GM18511 (cell line): ENCODE data around the gene NWD2.
"Not testable (repeated sequence)": the region's sequence is repeated elsewhere in the genome, so short reads cannot be mapped to it uniquely, and the experiment has no call there.

Experiments used
- ATAC-seq: cut with Tn5 transposase; IDR thresholded peaks from one replicate; pipeline ENCODE4 v1.9.1; 2021; ENCODE audit warnings: mild to moderate bottlenecking, moderate library complexity; ENCODE audit not compliant: unreplicated experiment

The NWD2 gene, protein sequence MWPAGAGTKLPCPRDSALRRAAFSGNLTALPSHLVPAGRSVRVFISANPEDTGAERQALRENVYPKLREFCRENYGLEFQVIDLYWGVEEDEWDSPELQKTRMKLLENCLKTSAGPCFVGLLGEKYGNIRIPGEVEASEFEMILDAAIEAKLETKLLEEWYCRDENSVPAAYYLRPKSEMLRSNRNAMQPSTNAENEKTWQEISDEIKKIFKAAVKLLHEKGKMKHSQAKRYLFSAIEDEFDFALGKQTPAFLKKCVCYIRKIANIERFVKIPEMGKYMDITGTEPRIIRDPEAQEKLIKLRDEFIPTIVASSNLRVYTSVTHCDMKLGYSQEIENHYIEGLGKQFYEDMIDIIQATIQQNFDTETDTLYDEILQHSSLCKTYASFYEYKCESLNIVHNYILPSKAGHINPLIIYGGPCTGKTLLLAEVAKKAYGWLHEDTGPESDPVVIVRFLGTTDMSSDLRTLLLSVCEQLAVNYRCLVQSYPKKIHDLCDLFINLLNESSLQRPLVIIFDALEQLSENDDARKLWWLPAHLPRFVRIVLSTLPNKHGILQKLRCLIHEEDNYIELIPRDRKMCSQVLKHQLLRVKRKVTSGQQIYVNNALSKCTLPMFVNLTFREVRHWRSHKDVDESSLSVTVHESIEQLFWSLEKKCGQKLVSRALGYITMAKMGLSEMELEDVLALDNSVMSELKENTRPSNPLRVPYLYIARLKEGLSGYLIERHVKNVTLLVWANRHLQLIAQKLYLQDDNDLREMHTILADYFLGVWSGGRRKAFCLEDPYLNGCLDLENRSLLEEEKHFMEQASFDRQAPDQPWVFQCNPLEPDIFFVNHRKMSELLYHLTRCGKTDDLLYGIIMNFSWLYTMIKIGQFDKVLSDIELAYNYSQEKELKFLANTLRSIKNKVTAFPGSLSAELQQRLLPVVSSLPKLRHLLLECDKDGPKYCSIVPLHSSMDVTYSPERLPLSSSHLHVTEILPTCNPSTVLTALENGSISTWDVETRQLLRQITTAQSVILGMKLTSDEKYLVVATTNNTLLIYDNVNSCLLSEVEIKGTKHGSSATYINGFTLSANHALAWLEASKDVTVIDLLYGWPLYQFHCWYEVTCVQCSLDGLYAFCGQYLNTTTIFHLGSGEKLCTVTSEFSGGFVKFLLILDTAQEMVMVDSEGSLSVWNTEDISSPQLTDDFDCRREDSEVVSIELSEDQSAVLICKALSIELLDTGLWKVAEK (N-terminal part only)

DNA sequence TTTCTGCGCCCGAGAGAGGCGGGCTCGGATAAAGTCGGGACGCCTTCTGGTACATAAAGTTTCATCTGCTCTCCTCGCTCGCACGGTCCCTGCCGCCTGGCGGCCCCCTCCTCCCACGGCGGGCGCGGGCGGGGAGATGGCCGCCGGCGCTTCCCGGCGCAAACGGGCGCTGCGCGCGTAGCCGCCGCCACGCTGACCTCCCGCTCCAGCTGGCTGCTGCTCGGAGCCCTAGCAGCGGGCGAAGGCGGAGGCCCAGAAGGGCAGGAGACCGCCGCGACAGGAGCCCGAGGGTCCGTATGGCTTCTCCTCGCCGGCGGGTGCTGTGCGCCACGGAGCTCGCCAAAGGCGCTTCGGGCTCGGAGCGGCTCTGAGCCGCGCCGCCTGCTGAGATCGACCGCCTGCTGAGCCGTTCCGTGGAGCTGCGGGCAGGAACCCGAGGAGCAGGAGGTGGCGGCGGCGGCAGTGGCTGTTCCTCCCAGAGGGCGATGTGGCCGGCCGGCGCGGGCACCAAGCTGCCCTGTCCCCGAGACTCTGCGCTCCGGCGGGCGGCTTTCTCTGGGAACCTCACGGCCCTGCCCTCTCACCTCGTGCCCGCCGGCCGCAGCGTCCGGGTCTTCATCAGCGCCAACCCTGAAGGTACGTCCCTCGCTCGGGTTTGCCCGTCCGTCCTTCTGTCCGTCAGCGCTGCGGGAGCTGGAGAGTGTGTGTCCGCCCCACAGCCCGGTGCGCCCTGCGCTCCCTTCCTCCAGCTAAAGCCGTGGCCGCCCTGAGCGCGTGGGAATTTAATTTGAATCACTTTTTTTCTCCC is at the start of gene NWD2:
Gene NWD2, plus strand, starts transcription at position 161 of the 808 bp plus-strand sequence. Its CDS starts 325 bp downstream, at position 486.
- ATAC-seq = no peak

DNA sequence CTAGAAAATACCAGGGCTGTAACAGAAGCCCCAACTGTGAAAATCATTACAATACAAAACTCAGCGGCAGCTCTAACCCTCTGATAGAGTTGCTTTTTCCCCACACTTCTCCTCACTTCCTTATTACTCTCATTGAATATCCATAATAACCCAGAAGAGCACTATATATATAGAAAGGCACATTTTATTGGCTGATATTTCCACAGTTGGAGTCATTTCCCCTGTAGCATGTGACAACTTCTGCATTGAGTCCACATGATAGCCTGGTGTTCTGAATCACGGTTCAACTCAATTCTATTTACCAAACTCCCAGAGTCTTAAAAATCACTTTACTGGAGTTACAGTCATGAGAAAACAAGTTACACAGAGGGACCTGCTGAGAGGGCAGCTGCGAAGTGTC is 46.6 kb upstream of the NWD2 start:
- ATAC-seq = no peak

DNA sequence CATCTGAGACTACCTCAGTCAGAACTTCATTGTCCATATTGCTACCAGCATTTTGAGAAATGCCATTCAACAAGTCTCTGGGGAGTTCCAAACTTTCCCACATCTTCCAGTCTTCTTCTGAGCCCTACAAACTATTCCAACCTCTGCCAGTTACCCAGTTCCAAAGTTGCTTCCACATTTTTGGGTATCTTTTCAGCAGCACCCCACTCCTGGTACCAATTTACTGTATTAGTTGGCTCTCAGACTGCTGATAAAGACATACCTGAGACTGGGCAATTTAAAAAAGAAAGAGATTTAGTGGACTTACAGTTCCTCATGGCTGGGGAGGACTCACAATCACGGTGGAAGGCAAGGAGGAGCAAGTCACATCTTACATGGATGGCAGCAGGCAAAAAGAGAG is 39.8 kb upstream of the NWD2 start:
- not testable (repeated sequence) for ATAC-seq

DNA sequence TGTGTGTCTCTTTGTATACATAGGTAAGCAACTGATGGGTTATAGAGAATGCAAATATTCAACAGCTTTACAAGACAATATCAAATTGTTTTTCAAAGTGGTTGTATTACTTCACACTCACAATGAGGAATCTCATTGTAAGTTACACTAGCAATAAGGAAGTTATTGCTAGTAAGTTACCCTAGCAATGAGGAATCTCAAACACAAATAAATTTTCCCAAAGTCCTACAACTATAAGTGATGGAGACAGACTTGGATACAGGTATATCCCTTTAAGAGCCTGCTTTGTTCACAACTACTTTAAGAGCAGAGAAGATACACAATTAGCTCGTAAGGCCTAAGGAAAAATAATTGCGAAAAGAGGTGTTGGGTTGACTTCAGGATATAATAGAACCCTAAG is 28.3 kb upstream of the NWD2 start:
- ATAC-seq = no peak

DNA sequence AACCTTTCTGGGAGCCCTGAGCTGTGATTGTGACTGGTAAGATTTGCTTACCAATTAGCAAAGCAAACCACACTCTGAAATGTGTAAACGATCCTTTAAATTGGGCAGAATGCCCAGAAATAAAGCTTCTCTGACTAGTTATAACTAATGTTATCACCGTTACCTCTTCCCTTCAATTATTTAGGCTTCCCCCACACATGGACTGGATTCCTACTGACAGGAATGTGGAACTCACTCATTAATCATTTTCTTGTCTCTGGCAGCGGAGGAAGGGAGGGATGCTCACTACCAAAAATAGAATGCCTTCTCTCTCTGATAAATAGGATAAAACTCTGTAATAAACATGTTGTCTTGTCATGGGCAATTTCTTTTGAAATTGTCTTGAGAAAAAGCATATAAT is 25.3 kb upstream of the NWD2 start:
- ATAC-seq = no peak

DNA sequence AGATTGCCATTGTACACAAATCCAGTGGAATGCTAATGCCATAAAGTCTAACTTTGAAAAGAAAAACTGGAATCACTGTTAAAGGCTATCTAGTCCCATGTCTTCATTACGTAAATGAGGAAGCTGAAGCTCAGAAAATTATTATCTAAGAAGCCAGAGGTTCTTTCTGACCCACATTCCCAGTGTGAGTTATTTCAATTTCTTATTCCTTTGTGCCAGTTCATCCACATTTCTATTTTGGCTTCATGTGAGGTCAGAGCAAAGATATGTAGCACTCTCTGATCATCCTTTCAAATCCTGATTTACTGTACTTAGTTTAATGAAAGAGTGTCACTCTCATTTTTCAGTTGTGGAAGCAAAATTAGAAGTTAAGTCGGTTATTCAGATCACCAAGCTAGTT is 24.6 kb upstream of the NWD2 start:
- ATAC-seq = no peak

DNA sequence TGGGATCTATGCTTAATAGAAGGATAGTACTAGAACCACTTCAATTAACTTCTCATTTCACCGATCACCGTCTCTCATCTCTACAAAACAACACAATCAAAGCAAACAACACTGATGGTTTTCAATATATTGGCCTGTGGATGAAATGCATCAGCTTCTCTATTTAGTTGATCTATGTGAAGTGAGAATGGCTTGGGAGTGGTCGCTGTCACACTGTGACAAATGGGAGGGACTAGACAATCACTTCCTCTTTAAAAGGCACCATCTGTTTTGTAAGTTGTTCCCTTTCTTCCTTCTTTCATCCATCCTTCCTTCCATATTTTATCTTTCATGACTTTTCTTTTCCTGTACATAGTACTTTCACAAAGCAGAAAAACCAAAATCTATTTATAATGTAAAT is 23.9 kb upstream of the NWD2 start:
- ATAC-seq = no peak

DNA sequence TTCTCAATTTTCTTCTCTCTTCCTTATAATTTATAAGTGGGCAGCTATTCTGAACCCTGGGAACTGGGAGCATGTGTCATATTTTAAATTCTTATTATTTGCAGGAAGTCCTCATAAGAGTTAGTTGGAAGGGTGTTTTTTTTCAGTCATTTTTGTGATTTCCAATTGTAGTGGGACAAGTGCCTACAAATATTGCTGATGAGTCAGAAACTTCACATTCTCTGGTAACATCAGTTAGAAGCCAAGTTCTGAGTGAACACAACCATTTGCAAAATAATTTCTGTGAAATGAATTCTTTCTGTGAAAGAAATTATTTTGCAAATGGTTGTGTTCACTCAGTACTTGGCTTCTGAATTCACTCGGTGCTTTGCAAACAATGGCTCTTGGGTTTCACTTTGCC is 20.8 kb upstream of the NWD2 start:
- no peak for ATAC-seq

DNA sequence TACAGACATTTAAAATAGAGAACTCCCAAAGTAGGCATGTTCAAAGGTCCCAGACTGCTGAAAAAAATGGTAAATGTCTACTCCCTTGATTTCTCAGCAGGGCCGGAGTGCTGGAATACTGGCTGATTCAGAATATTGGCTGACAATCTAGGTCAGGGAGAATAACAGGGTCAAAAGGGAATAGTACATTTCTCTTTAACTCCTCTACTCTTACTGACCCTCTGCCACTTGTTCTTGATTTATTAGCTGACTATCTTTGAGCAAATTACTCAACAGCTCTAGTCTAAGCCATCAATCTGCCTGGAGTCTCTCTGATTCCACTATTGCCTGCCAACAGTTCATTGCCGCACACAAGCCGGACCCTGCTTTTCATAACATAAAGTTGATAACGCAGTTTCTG is 19.7 kb upstream of the NWD2 start:
- ATAC-seq = no peak

DNA sequence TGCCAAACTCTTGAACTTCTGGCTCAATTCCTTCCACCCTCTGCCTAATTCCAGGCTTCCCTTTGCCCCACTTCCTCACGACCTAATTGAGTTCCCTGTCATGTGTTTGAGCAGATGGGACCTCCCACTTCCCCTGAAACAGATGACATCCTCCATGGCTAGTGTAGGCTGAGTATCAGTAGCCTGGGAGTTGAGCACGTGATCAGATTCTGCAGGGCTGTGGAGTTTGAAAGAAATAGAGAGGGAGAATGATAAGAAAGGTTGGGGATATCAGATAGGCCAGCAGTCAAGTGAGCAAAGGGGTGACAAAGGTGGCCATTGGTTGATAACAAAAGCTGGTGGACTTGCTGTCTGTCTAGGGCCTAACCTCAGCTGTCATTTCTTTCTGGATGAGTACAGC is 18.8 kb upstream of the NWD2 start:
- no peak for ATAC-seq

DNA sequence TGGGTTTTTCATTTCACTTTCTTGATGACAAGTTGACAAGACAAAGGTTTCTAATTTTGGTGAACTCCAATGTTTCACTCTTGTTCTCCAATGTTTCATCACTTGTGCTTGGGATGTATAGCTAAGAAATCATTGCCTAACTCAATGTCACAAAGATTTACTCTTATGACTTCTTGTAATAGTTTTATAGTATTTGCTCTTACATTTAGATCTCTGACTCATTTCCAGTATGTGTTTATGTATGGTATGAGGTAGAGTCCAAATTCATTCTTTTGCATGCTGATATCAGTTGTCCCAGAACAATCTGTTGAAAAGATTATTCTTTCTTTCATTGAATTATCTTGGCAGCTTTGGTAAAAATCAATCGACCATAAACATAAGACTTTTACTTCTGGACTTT is 12.2 kb upstream of the NWD2 start:
- no peak for ATAC-seq

DNA sequence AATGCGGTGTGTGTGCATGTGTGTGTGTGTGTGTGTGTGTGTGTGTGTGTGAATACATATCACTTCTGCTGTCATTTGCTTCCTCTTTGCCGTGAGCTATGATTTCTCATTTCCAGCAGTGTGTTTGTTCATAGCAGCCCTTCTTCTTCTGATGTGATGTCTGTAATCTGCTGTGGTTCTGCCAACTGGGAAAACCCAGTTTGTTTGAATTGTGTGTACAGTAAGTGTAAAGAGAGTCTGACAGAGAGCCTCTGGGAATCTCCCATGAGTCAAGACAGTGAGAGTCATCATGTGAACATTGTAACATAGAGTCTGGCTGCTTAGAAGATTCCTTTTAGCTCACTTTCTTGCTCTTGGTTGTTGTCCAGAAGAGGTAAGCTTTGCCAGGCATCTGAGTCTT is 8.4 kb upstream of the NWD2 start:
- no peak for ATAC-seq

DNA sequence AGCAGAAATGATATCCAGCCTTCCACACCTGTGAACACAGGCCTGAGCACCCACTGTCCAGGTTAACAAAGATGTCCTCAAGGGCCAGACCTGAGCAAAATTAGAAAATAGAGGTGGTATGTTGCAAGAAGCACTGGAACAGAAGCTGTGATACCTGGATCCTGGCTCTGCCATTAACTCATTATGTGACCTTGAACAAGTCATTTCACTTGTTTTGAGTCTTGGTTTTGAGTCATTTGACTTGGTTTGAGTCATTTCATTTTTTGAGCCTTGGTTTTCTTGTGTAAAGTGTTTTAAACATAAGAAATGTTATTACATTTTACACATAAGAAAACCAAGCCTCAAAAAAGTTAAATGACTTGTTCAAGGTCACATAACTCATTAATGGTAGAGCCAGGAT is 2.9 kb upstream of the NWD2 start:
- no peak for ATAC-seq

DNA sequence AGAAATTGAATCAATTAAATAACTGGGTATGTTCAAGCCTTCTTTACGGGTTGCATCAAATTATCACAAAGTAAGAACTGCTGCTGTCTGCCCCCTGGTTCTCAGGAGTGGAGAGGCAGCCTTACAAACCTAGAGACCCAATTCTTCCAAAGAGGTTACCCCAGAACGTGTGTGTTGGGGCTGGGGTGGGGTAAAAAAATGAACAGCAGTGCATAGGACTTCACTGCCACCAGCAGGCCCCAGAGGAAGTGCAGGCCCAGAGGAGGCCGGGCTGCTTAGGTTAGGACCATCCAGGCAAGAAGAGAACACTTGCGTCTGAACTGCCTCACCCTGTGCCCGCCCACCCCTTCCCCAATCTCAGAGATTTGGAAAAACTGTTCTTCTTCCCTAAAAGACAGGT is 1.5 kb upstream of the NWD2 start:
- no peak for ATAC-seq

DNA sequence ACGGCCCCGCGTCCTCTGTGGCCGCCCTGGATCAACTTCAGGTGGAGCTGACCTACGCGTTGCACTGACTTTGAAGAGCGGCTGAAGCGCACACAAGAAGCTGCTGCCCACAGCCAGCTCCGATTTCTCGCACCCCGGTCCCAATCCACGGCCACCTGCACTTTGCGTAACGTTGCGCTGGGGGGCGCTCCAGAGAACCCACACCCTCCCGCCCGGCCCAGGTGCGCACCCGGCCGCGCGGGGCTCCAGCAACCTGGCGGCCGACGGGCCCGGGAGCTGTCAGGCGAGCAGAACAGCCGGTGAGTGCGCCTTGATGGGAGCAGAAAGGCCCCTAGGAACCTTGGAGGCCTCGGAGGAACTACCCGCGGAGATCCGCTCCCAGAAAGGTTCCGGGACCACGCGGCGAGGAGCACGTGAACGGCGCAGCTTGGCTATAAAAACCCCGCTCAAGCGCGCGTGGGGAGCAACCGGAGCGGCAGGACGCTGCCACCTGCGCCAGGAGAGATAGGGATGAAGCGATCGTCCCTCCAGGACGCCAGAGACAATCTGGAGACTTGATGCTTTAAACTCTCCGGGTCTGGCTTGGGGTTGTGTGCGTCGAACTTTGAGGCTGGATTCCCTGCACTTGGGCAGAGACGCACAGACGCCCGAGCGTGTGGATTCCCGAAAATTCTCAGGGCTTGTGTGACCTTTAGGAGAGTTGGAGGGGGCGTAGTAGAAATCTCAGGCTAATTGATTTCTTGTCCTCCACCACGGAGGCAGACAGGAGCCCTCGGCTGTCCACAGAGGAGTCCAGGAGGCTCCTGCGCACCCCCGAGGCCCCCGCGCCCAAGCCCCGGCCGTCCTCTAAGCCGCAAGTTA is 591 bp upstream of the NWD2 start:
- ATAC-seq = no peak

DNA sequence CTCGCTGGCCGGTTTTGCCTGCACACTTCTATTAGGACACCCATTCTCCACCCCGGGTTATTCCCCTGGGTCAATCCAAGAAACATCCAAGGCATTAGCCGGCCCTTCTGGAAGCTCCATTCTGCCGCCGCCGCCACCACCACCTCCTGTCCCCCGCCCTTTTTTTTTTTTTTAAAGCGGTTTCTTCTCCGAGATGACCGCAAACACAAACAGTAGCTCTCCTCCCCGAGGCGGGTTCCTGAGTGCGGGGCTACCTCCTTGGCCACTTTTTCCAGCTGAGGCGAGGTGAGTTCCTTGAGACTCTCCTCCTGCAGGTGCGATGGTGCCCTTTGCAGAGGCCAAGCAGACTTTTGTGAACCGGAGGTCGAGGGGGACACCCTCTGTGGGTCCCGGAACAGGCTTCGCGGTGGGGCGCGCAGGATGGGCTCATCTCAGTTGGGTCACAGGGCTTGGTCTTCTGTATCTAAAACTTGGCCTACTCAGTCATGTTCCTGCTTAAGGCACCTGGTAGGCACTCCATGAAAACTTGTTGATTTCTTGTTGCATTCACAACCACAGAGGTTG is 930 bp downstream of the NWD2 start:
- no peak for ATAC-seq

DNA sequence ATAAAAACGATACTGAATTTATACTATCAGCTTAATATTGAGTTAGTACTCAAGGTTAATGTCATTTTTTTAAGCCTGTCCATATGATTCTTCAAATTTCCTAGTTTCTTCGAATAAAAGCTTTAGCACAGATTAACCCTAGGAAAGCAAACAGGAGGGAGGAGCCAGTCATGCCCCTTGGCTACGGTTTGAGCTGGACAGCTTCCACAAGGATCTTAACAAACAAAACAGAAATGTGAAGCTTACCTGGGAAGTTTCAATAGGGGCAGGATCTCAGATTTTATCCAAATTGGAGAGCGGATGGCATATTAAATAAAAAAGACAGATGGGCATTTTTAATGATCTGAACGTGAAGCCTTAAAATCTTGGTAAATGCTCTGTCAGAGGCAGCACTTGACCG is 2.3 kb downstream of the NWD2 start:
- ATAC-seq = no peak

DNA sequence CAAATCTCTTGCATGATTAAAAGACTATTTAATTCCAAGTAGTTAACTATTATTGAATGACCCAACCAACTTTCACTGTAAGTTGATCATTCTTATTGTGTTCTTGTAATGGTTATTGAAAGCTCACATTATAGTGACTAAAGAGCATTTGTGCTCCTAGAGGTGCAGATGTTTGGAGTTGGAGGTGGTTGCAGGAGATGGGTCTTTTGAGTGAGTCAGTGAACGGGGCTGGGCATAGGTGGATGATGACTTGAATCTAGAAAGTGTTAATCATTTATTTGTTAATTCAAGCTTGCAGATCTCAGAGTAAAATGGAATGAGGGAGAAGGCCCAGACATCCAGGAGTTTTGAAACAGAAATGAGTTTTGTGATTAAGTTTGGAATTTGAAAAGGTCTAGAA is 13.7 kb downstream of the NWD2 start:
- ATAC-seq = no peak

DNA sequence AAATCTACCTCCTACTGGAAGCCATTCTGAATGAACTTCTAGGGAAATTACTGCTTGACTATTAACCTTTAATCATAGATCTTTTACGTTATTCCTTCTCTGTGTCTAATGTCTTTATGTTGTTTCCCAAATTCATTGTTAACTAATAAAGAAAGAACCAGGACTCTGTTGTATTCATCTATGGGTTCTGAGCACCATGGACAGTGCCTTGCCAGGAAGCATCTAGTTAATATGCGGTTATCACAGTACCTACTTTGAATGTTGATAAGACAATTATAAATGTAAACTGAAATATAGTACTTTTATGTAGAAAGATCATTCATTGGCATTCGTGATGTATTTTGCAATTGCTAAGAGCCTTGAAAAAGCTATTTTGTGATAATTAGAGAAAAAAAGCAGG is 23.8 kb downstream of the NWD2 start:
- ATAC-seq = no peak
